NCI-H2081 treated with DMSO at 0.1 percent for 48 hours (cell line): ENCODE data around the gene CERK.
"Not testable (repeated sequence)": the region's sequence is repeated elsewhere in the genome, so short reads cannot be mapped to it uniquely, and the experiment has no call there.

ENCODE experiments used
- DNase-seq: peaks from one replicate; lab custom pipeline; 2025; lab: John Stamatoyannopoulos, UW

The CERK gene

DNA sequence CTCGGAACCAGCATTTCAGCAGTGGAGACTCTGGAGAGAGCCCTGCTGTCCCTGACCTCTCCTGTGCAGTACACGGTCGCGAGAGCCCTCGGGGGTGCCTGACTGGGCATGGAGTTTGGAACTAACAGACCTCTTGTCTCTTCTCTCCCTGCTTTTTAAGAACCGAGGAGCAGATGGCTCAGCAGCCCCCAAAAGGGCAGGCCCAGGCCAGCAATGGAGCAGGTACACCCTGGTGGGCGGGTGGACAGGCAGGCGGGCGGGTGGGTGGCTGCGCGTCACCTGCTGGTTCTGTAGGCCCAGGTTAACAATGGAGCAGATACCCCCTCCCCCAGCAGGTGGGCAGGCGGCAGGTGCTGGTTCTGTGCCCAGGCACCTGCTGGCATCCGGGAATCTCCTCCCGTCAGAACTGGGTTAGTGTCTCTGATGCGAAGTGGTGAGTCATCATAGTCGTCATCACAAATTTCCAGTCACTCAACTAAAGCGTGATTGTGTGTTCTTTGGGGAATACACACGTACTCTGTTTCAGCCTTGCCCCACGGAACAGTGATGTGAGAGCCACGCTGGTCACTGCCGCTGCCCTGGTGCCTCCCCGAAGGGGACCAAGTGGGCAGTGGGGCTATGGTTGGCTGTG is 76.7 kb downstream of the CERK start:
- peak; percentile 23 for DNase-seq

DNA sequence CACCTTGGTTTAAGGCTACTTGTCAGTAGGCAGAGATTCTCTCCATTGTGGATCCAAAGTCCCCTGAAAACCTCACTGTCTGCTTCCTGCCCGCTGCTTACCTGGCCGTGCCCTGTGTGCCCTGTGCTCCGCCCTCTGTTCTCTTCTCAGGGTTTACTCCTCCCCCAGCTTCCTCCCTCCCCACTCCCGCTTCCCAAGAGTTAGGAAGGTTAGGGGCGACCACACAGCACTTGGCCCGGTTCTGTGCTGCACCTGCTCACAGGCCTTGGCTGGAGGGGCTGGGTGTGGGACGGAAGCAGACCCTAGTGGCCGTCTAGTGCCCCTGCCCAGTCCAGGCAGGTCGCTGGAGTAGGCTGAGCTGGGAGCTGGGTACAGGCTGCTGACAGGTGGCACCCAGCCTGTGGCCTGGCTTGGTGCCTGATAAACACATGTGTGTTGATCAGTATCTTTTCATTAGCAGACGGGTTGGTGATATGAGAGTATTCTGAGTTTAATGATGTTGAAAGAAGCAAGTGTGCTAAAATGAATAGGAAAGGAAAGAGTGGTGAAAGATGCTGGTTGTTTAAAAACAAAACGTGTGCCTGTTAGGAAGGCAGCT is 77.3 kb downstream of the CERK start:
- no peak for DNase-seq

DNA sequence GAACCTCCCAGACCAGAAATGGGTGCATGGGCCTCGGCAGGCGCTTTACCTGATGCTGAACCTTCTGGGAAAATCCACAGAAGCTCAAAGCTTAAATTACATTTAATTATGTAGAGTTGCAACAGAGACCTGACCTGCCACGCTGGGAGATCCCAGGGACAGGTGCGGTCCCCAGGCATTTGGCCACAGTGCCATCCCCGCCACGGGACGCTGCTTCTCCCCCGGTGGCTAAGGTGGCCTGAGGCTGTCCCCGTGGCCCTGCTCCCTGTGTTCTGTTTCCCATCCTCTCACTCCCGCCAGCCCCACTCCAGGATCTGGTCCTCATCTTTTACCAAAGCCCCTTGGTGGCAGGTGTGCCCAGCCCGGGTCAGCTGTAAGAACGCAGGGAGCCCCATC is 78.3 kb downstream of the CERK start:
- DNase-seq = no peak

DNA sequence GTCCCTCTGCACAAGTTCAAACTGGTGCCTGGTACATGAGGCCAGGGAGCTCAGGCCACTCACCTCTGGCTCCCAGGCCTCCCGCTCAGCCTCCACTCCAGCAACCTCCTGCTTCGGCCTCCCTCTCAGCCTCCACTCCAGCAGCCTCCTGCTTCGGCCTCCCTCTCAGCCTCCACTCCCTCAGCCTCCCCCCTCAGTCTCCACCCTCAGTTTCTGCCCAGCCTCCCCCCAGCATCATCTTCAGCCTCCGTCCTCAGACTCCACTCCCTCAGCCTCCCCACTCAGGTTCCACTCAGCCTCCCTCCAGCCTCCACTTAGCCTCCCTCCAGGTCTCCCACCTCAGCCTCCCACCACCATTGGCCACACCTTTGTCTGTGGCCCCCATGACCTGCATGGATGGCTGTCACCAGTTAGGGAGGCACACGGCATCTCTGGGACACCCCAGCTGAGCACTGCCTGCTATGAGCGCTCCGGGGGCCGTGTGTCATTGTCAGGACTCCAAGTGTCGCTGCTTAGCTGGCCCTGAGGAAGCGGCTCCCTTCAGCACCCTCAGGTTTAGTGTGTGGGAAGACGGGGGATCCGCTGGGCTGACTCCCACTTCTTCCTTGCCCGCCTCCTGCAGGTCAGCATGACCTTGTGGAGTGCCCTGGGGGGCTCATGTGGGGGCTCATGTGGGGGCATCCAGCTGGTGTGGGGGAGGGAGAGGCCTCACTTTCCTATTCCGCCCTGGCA is 78.8 kb downstream of the CERK start:
- DNase-seq = no peak

DNA sequence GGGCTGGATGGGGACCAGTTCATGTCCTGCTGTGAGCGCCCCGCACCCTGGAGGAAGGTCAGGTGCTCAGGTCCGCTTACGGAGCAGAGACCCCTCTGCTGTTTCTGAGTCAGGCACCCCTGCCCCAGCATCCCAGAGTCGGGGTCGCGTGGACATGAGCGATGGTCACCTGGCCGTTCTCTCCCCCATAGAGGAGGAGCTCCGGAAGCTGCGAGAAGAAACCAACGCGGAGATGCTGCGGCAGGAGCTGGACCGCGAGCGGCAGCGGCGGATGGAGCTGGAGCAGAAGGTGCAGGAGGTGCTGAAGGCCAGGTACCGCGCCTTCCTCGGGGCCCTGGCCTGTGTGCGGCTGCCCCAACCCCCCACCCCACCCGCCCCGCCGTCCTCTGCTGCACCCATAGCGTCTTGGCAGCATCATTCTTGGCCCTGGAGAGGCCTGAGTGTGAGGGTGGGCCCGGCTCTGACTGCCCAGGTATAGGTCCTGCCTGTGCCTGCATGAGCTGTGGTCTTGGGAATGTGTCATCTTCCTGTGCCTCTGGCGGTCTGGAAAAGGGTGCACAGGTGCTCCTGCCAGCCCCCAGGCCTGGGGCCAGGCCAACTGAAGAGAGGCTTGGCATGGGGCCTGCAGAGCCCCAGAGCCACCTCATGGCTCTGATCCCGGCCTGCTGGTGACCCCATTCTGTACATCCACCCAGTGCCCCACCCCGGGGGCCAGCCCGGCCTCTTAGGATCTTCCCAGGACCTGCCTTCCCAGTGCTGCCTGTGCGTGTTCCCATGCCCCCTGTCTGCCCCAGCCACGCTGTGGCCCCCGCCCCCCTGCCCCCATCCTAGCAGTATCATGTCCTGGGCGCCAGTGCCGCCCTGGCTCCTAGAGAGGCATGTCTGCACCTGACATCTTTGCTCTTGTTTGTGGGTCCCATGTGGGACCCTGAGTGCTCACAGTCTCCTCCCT is 79.8 kb downstream of the CERK start:
- DNase-seq = no peak

DNA sequence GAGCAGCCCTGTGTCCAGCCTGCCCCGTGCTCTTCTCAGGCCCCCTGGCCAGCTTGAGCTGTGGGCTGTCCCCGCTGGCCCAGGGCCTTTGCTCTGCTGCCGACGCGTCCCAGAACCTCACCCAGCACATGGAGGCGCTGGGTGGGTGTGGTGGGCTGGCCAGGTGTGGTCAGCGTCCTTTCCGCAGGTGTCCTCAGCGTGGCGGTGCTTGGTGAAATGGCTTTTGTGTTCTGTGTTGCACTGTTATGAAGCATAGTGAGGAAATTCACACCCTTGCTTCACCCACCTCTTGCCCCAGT is 80.4 kb downstream of the CERK start:
- DNase-seq = no peak

DNA sequence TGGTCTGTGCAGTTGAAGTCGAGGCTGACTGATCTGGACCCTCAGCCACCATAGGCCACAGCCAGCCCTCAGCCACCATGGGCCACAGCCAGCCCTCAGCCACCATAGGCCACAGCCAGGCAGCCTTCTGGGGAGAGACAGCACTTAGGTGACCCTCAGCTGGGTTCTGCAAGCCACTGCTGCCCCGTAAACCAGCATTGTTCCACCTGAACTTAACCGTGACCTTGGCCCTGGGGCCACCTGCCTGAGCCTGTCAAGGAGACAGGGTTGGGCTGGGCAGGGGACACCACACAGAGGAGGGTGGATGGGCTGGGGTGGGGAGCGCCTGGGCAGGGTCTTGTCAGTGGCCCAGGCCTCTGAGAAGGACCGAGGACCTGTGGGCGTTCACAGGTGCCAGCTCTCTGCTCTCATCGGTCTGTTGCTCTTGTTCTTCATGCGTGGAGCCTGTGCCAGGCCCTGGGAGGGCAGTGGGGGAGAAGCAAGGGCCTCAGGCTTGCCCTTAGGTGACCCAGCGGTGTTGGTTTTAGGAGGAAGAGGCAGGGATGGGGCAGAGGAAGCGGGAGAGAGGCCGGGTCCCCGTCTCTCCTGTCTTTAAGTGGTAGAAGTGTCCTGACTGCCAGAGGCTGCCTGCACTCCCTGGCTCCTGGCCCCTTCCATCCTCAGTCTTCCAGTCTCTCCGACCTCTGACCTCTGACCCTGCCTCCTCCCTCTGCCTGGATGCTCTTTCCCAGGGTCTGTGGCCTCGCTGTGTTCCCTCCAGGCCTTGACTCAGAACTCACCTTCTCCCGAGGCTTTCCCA is 81.0 kb downstream of the CERK start:
- DNase-seq = no peak

DNA sequence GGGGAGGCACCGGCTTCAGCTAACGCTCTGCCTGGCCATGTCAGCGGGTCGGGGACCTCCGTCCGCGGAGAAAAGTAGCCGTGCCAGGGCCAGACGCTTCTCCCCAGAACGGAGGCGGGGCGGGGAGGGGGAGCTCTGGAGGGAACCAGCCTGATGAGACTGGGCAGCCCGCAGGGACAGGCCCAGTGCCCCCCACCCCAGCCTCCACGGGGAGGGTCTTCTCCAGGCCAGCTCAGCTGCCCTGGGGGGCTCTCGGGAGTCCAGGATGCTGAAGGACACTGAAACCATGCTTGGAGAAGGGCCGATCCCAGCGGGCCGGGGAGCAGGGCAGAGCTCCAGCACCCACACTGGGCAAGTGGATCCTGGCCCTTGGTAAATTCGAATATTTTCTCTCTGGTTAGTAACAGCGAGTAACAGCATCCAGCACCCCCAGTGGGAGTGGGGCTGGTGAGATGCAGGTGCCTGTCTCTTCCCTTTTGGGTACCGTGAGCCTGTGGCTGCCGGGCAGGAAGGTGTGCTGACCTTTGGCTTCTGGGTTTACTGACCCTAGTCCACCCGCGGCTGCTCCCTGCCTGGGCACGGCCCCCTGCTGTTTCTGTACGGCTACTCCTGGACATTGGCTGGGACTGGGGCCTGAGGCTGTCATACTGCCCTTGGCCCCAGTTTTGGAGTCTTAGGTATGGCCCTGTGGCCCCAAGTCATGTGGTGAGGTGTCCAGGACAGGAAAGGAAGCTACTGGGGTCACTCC is 82.0 kb downstream of the CERK start:
- no peak for DNase-seq

DNA sequence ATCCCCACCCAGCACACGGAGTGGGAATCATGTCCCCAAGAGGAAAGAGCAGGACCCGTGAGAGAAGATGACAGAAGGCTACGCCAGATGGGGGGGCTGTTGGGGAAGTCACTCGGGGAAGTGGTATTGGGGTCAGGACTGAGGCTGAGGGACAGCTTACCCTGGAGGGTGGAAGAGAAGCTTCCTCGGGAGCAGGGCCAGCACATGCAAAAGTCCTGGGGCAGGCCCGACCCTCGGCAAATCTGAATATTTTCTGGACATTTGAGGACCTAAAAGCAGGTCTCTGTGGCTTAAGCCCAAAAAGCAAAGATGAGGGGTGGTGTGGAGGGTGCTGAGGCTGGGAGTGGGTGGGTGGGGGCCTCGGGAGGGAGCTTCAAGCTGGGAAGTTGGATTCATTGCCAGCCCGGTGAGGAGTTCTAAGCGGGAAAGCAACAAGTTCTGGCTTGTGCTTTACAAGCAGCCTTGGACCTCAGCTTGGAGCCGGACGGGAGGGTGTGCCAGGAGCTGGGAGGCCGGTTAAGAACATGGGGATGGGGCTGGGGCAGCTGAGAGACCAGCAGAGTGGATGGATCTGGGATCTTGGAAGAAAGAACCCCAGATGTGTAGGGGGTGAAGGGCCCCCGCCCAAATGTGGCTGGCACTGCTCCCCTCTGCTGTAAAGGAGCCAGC is 83.0 kb downstream of the CERK start:
- DNase-seq = no peak

DNA sequence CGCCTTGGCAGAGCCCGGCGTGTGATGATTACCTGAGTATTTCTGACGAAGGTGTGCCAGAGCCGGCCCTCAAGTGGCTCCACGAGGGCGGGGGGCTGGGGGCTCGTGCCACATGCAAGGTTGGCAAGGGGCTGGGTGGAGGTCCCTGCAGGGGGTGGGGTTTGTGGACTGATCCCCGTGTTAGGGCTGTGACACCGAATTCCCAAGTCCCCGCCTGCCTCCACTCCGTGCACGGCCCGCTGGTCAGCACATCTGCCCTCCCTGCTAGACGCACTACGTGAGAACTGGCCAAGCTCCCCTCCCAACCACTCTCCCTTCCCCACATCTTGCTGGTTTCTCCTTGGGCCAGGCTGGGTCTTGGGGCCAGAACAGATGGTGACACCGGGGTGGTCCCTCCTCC is 83.6 kb downstream of the CERK start:
- no peak for DNase-seq

DNA sequence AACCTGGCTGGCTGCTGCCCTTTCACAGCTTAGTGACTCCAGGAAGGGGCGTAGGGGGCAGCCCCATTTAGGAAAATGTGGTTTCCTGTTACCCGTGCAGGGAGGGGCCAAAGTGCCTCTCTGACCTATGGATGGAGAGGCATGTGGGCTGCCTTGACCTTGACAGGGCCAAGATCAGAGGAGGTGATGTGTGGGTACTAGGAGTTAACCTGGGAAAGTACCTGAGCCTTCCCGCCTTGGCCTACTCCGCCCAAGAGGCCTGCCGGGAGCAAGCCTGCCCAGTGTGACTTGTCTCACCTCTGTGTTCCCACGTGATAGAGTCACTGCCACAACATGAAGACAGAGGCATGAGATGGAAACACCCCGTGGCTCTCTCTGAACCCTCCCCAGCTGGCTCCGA is 84.5 kb downstream of the CERK start:
- no peak for DNase-seq

DNA sequence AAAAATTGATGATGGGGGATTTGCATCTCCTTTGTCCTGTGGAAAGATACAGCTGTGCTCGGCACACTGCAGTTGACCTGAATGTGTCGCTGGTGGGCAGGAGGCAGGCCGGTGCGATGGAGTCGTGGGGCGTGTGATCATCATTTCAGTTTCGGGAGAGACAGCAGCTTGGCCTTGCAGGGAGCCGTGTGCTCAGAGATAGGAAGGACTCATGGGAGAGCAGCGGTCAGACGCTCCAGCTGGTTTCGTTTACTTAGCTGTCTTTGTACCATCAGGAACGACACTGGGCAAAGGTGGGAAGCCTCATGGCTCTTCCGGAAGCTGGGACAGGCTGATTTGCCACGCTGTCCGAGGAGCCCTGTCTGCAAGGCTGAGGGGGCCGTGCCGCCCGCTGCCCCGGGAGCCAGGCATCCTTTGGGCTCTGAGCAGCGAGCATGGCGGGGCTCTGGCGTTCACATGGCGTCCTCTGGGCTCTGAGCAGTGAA is 85.2 kb downstream of the CERK start:
- no peak for DNase-seq

DNA sequence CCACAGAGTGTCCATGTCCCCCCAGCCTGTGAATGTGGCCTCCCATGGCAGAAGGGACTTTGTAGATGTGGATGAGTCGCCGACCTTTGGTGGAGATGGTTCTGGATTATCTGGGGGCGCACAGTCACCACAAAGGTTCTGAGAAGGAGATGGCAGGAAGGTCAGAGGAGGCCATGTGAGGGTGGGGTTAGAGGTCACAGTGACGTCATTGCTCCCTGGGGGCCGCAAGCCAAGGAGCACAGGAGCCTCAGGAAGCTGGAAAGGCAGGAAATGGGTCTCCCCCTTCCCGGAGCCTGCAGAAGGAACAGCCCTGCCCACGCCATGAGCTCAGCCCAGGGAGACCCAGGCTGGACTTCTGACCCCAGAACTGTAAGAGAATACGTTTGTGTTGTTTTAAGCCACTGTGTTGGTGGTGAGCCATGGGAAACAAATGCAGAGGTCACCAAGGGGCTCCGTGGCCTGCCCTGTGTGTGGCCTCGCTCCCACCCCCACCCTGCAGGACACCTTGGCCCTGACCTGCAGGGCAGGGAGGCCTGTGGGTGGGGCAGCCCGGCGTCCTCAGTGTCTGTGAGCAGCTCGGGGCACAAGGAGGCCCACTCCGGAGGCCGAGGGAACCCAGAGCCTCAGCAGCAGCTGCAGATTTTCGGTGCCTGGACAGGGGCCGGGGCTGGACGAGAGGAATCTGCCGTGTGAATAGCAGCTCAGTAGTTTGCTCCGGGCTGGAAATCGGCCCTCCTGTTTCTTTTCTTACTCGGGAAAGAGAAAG is 85.8 kb downstream of the CERK start:
- no peak for DNase-seq

DNA sequence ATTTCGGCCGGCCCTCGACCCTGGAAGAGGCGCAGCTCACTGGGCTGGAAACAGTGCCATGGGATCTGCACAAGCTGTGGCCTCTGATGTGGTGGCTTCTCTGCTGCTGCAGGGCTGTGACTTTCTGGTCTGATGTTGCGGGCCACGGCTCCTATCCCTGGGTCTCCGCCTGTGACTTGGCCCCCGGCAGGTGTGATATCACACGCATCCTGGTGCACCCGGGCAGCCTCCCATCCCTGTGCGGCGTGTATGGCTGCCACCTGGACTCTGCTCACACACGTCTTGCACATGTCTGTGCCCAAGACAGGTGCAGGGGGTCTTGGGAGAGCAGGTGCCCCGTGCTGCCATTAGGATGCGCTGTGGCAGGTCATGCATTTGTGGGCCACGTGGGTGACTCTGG is 86.7 kb downstream of the CERK start:
- no peak for DNase-seq

DNA sequence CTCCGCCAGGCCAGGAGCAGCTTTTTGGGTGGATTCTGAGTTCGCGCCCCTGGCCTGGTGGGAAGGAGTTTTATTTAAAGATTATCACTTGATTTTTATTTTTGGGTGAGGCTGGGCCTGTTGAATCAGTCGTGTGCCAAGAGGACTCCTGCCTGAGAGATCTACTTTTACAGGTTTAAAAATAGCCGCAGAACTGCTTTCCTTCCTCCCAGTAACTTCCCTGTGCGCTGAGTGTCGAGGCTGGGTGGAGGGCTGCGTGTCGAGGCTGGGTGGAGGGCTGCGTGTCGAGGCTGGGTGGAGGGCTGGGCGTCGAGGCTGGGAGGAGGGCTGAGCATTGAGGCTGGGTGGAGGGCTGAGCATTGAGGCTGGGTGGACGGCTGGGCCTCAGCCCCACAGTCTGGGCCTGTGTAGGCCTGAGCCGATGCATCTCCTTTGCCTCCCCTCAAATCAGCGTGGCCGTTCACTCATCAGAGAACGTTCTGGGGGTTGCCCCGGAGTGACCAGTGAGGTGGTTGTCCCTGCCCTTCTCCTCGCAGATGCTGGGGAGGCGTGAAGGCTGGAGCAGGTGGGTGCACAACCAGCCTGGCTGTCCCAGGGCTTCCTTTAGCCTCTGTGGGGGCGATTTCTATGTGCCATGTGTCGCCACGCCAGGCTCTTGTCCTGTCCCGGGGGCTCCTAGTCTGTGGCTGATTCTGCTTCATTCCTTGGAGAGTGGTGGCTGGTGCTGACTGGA is 87.8 kb downstream of the CERK start:
- no peak for DNase-seq

DNA sequence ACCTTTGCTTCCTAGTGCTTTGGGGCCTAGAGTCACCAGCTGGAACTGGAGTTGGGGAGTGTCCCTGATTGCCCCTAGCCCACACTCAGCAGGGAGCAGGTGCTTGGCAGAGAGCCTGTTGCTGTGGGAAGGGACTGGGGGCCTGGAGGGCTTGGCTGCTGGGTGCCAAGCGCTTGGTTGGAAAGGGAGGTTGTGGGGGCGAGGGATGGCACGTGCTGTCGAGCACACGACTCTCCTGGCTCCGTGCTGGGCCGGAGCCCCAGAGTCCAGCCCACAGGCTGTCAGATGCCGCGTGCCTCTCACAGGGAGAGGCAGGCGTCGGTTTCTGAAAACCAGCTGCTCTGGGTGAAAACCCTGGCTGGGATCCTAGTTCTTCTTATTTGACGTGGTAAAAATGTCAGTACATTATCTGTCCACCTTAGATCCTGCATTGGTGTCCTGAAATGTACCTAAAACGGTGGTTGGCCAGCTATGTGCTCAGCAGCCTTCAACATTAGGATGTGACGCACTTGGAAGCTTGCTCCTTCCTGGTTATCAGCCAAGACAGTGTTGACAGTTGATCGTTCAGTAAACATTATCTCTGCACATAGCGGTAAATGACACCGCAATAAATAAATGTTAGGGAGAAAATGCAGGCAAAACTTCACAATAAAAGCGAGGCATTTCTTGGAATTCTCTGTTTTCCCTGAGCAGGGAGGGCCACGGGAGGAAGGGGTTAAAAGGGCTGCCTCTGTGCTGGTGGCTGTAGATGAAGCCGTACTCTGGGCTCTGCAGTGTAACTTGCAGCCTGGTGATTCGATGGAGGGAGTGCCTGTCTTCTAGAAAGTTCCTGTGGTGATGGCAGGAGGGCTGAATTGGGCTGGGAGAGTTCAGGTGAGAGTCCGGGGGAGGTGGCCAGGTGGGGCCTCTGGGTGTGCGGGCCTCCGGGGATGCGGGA is 88.6 kb downstream of the CERK start:
- DNase-seq = no peak

DNA sequence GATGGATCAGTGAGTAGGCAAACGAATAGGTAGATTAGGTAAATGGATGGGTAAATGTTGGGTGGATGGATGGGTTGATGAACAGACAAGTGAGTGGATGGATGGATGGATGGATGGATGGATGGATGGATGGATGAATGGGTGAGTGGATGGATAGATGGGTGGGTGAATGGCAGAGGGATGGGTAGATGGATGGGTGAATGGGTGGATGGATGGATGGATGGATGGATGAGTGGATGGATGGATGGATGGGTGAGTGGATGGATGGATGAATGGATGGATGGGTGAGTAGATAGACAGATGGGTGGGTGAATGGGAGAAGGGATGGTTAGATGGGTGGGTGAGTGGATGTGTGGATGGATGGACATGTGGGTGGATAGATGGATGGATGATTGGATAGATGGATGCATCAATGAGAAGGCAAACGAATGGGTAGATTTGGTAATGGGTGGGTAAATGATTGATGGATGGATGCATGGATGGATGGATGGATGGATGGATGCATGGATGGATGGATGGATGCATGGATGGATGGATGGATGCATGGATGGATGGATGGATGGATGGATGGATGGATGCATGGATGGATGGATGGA is 89.7 kb downstream of the CERK start:
- DNase-seq = not testable (repeated sequence)
